HG03108 (cell line): ENCODE results near the gene RBM28.

ENCODE experiments used
- ATAC-seq: cut with Tn5 transposase; IDR thresholded peaks from one replicate; pipeline ENCODE4 v1.9.1; 2021; ENCODE audit warnings: moderate library complexity; ENCODE audit not compliant: unreplicated experiment

Gene RBM28

DNA sequence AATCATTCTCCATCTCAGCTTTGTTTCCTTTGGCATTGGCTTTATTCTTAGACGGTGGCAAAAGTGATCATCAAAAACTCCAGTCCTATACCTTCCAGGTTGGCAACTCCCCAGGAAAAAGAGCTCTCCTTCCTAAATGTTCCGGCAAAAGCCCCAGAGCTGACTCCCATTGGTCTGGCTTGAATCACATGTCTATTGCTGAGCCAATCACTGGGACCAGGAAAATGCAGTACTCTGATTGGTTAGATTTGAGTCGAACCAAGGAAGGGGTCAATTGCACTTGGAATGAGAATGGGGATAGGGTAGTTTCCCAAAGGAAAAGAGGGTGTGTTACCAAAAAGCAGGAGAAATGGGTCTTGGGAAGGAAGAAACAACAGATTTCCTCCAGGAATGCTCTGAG lies 80.3 kb downstream of the RBM28 start:
- no peak for ATAC-seq

DNA sequence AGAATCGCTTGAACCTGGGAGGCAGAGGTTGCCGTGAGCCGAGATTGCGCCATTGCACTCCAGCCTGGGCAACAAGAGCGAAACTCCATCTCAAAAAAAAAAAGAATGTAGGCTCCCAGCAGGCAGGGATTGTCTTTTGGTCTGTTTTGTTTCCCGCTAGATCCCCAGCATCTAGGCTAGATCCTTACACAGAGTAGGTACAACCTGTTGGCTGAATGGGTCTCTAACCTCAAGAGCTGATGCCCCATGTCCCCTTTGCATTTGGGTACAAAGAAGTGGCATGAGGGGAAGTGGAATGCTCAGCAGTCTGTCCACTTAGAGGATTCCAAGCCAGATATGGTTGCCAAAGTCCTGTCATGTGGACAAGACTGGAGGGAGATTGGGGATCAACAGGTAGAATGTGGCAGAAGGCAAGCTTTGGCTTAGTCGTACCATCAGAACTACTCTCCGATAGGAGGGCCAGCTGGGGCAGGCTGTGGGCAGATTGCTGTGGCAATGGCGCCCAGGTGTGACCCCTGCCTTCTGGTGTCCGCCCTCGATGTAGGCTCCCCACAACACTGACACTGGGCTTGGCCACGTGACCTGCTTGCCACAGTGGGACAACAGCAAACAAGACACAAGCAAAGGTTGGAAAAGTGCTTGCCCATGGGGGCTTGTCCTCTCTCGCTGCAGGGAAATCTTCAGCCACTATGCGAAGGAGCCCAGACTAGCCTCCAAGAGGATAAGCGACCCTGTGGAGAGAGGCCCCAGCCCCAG lies 81.3 kb downstream of the RBM28 start:
- no peak for ATAC-seq

DNA sequence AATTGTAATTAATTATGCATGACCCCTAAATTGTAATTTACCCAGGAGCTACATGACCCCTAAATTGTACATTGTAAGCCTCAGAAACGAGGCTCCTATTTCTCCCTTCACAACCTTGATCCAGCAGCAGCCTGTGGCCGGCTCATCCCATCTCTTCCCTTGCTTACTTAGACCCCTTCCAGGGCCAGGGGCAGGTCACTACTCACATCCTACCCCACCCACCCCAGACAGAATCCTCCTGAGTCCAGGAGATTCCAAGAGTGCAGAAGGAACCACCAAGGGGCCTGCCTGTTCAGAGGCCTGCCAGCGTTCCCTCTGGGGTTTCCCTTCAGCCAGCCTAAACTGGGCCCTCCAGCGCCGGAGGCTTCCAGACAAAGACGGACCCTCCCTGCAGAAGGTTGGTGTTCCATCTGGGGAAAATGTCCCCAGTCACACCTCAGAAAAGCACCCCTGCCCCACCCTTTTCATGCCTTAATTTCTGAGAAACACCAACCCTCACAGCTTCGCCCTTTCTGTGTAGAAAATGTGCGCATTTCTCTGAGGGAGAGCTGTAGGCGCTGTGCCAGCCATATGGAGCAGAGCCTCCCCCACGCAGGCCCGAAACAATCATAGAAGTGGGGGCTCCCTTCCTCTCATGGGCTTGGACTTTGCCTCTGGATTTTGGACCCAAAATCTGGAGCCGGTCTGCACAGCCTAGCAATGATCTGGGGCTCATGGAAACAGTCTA lies 83.5 kb downstream of the RBM28 start:
- no peak for ATAC-seq

DNA sequence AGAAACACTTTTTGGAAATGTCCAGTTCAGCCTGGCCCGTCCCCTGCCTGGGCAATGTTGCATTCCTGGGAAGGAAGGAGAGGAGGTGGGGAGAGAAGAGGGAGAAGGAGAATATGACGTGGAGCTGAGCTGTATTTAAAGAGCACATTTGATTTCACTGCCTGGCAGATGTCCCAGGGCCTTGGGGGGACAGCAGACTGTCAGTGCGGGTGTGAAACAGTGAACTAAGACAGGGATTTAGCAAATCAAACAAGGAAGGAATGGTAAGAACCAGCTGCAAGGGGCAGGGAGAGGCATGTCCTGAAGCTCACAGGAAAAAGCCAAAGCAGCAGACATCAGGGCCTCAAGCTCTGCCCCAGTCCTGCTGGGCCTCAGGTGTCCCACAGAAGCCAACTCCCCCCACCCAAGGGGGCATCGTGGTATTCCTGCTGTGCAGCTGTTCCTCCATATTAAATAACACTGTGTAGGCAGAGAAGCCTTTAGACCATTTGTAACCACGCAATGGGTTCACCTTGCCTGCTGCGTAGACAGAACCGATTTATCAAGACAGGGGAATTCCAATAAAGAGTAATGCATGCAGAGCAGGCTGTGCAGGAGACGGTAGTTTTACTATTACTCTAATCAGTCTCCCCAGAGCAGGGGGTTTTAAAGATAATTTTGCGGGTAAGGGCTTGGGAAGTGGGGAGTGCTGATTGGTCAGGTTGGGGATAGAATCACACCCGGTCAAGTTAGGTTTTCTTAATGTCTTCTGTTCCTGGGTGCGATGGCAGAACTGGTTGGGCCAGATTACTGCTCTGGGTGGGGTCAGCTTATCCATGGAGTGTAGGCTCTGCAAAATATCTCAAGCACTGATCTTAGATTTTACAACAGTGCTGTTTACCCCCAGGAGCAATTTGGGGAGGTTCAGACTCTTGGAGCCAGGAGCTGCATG lies 84.3 kb downstream of the RBM28 start:
- no peak for ATAC-seq

DNA sequence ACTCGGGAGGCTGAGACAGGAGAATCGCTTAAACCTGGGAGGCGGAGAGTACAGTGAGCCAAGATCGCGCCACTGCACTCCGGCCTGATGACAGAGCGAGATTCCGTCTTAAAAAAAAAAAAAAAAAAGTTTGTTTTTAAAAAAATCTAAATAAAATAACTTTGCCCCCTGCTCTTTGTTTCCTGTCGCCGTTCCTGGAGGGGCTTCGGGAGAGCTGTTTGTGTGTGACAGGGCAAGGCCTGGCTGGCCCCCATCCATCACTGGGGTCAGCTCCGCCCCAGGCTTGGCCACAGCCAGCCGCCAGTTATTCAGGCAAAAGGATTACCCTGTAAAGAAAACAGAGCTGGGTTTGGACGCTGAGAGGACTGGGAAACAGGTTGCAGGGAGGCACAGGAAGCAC lies 86.2 kb downstream of the RBM28 start:
- ATAC-seq: no peak

DNA sequence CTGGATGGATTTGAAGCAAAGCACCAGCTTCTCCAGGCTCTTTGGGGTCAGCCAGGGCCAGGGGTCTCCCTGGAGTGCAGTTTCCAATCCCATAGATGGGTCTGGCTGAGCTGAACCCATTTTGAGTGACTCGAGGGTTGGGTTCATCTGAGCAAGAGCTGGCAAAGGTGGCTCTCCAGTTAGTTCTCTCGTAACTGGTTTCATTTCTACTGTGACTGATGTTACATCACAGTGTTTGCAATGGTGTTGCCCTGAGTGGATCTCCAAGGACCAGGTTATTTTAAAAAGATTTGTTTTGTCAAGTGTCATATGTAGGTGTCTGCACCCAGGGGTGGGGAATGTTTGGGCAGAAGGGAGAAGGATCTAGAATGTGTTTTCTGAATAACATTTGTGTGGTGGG lies 88.4 kb downstream of the RBM28 start:
- no peak for ATAC-seq

DNA sequence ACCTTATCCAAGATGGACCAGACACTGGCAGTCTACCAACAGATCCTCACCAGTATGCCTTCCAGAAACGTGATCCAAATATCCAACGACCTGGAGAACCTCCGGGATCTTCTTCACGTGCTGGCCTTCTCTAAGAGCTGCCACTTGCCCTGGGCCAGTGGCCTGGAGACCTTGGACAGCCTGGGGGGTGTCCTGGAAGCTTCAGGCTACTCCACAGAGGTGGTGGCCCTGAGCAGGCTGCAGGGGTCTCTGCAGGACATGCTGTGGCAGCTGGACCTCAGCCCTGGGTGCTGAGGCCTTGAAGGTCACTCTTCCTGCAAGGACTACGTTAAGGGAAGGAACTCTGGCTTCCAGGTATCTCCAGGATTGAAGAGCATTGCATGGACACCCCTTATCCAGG lies 89.2 kb downstream of the RBM28 start:
- ATAC-seq: no peak

DNA sequence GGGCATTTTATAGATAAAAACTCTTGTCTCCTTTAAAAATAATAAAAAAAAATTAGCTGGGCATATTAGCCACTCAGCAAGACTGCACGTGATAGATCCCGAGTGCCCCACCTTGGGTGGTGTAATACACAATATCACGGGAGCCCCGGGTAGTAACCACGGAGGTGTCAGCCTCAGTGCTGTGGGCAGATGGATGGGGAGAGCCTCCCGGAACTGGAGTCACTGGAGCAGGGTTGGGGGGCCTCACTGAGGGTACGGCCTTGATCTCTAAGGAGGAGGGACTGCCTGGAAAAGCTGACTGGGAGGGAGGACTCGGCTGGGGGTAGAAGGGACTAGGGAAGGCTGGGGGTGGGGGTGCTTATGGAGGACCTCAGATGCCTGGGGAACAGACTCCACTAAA lies 90.0 kb downstream of the RBM28 start:
- no peak for ATAC-seq

DNA sequence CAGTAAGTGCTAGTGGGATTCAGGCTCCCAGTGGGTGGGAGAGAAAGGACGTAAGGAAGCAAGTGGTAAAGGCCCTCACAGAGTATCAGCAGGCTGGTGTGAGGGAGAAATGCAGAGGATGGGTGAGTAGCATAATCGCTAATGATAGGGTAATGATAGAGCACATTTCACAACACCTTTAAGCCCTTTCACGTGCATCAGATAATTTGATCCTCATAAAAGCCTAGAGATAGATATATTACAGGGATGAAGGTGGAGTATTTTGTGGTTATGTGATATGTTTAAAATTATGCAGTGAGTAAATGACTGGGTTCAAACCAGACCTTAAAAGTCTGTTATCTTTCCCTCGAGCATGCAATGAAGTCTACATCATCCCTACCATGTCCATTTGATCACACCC lies 92.4 kb downstream of the RBM28 start:
- ATAC-seq: no peak
